GM18907 (cell line): Measurements from ENCODE around the gene CPD.
"Not testable (repeated sequence)": the region's sequence is repeated elsewhere in the genome, so short reads cannot be mapped to it uniquely, and the experiment has no call there.

ENCODE experiments used
- ATAC-seq: cut with Tn5 transposase; IDR thresholded peaks from one replicate; pipeline ENCODE4 v1.9.1; 2021; ENCODE audit warnings: mild to moderate bottlenecking, moderate library complexity; ENCODE audit not compliant: unreplicated experiment

CPD gene

DNA sequence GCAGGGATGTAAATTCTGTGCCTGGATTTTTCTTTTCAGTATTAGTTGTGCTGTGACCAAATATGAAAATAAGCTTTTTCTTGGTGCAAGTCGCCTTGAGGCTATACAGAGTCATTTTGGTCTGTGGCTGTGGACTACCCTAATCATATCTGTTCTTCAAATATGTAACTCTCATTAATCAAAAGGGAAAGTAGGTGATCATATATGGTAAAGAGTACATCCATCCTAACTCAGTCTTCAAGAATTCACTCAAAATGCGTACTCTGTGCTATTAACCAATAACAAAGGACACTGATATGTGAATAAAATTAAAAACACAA is 2.6 kb downstream of the CPD start:
- no peak for ATAC-seq

DNA sequence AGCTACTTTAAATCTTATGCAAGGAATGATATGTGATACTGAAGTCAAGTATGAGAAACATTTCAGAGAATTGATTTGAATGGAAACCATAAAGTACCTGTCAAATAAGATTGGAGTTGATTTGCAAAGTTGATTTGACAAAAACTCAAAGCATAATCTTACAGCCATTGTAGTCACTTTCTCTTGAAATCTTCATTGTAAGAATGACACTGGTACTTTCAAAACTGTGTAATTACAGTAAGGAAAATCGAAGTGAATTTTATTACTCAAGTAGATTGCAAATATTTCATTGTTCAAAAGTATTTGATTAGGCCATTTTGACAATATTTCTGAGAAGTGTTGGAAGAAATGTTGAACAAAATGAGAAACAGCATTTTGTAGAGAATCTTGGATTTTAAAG is 3.6 kb downstream of the CPD start:
- no peak for ATAC-seq

DNA sequence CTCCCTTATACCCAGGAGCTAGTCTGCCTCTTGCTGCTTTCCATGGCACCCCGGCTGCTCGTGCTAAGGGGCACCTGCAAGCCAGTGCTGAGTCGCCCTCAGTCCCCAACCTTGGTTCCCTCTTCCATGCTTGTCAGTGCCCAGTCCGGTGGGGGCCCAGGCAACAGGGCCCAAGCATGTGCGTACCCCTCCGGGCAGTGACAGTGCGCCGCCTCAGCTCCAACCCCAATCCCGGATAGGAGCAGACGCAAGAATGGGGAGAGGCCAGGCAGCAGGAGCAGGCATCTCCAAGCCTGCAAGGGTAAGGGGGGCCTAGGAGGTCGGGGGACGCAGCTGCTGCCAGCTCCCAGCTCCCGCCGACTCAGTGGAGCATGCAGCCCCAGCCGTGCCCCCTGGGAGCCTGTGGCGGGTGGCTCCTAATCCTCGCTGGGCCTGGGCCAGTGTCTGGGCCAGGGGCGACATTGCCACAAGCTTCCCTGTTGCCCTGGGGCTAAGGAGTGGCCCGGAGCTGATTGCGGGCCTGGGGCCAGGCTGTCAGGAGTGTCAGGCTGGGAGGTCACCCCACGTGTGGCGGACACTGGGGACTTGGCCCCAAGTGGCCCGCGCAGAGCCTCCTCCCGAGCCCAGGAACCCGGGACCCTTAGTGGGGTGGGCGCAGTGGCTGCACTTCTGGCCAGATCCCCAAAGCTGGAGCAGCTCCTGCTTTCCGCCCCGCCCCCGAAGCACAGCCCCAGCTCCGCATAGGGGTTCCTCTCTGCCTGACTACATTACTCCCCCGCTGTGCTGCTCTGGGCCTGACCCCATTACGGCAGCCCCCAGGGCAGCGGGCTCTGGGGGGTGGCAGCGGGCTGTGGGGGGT is 9.8 kb downstream of the CPD start:
- ATAC-seq, result no peak

DNA sequence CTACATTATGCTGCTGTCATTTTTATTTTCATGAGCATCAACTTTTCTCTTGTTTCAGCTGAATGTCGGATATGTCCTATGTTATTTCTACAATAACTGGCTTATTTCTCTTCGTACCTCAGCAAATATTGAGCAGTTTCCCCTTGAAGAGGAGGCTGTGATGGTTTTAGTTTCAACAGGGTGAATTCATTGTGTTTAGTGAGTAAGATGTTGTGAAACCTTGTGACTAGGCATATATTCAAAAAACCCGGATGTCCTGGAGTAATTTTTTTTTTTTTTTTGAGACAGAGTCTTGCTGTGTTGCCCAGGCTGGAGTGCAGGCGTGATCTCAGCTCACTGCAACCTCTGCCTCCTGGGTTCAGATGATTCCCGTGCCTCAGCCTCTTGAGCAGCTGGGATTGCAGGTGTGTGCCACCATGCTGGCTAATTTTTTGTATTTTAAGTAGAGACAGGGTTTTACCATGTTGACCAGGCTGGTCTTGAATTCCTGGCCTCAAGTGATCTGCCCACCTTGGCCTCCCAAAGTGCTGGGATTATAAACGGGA is 11.1 kb downstream of the CPD start:
- no peak for ATAC-seq

DNA sequence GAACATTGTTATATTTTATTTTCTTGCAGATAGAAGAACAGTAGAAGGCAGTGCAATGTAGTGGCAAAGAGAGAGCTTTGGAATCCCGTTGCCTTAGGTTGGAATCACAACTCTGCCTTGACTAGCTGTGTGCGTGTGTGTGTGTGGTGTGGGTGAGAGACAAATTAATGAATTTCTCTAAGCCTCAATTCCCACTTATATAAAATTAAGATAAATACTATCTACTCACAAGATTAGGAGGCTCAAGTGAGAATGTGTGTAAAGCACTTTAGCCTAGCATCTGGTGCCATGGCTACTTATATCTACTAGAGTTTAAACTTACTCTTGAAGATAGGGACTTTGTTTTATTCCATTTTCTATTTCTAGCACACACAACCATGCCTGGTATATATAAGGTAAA is 12.8 kb downstream of the CPD start:
- no peak for ATAC-seq

DNA sequence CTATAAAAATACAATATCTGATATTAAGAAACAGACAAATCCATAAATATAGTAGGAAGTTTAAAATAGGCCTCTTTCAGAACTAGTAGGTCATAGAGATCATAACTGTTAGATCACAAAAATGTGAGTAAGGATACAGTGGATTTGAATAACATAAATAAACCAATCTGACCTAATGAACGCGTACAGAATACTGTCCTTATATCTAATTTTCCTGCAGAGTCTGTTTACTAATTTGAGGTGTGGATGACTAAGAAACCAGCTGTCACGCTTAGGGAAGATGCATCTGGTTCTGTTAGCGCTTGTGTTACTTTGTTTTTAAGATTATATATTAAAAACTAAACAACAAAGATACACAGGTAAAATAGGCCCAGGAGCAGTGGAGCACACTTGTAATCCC is 14.8 kb downstream of the CPD start:
- no peak for ATAC-seq

DNA sequence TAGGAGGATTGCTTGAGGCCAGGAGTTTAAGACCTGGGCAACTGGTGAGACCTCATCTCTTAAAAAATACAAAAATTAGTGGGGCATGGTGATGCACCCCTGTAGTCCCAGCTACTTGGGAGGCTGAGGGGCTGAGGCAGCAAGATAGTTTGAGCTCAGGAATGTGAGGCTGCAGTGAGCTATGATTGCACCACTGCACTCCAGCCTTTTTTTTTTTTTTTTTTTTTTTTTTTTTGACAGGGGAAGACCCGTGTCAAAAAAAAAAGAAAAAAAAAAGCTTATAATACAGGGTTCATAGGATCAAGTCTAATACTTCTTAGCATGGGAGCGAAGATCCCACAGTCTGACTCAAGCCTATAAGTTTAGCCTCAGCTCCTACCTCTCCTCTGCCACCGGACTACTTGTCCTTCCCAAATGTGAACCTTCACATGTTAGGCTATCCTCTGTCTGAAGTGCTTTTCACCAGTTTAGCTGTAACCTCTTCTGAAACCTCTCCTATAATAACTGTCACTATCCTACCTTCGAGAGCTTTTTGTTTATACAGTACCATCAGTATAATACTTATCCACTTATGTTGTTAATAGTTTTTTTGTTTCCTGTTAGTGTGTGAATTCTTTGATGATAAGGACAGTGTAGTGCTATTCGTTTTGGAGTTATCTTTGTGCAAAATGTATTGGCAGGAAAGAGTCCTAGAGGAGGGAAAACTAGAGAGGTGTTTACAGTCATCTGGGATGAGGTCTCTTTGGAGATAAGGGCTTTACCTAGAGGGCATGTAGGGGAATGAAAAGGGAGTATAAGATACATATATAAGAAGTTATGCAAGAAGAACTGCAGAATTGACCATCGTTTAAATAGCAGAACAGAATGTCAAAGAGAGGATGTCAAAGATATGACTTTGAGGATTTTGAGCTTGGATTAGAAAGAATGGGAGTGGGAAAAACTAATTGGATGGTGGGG is 15.5 kb downstream of the CPD start:
- ATAC-seq, result no peak

DNA sequence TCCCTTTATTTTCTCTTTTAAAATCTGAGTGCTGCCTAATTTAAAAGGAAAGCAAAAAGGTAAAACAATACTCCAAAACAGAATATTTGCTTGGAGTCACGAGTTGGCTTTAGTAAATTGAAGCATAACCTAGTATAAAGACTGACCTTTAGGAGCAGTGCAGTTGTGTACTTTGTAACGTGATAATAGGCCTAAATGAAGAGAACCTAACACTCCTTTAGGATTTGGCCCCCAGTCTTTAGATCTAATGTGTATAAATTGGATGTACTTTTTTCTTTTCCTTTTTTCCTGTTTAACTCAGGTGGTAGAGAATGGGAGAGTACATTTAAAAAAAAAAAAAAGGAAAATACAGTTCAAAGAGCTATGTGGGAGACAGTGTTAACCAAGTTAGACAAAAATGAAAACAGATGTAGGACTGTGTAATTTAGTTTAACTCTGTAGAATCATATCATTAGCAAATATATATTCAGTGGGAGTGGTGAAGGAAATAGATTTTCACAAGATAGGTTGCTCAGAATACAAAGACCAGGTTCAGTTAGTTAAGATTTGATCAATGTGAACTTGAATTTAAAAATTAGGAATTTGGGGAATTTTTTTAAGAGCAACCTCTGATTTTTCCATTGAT is 16.8 kb downstream of the CPD start:
- no peak for ATAC-seq

DNA sequence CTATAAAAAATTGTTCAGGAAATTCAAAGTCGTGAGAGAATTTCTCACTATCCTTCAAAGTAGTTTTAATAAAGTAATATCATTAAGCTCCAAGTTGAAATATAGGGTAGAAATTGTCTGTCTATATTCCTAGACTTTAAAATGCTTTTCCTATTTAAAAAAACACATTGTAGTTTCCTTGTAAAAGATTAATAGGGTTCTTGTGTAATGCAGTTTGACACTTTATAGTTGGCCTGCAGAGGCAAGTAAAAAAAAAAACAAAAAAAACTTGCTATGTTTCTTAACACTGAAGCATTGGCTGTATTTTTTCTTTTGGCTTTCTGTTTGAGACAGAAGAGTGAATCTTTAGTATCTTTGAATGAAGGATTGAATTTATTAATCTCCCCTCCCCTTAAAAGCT is 17.4 kb downstream of the CPD start:
- no peak for ATAC-seq

DNA sequence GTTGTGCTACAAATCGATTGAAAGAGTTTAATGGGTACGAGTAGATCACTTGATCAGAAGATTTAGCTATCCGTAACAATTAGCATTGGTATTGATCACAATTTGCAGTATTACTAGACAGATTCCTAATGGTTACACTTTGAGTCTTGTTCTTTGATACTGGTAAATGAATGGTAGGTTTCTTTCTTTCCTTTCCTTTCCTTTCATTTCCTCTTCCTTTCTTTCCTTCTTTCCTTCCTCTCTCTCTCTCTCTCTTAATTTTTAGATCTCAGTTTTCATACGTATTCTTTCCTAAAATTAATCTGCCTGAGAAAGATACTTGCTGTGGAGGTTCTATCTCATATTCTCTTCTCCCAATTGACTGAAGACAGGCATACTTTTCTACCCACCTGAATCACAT is 17.9 kb downstream of the CPD start:
- no peak for ATAC-seq

DNA sequence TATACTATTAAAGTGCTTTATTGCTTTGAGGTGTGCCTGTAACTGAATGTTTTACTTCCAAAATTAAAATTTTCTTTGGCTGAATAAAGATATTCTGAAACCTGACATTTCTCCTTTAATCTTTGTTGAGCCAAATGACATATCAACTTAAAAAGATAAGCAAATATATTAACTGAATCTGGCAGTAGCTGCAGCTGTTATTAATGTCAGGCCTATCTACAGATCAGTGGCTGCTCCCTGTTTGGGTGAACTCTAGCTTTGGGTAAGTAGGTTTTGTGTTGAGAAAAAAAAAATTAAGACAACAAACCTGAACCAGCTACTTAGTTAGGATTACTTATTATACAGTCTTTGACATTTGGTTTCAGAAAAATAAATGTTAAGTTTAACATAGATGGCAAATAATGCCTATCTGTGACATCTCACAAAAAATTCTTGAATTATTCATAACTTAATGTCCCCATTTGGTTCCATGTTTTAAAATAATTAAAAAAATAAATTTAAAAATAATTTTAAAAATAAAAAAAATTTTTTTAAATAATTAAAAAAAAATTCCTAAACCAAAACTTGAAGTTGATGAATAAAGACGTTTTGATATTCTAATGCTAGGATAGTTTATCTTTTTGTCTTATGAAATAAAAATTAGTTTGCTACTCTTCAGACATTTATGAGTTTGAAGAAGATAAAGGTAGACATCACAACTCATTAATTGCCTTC is 19.8 kb downstream of the CPD start:
- ATAC-seq, result no peak

DNA sequence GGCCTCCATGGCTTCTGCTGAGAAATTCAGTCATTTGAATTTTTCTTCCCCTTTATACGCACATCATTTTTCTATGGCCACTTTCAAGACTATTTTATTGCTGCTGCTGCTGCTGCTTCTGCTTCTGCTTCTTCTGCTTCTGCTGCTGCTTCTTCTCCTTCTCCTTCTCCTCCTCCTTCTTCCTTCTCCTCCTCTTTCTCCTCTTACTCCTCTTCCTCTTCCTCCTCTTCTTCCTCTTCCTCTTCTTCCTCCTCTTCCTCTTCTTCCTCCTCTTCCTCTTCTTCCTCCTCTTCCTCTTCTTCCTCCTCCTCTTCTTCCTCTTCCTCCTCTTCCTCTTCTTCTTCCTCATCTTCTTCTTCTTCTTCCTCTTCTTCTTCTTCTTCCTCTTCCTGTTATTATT is 22.4 kb downstream of the CPD start:
- no peak for ATAC-seq

DNA sequence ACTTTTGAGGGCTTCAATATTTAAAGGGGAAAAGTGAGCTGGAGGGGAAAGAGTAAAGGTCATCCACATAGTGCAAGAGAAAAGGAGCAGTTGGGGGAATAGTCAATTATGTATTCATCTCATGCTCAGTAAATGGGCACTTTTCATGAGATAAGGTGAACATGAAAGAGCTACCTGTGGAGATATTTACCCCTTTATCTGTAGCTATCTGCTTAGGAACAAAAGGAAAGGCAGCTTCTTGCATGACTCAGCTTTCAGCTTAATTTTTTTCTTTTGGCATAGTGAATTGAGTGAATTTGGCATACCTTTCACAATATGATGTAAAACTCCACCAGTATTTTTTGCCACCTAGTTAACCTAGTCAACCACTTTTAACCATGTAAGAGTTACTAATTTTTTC is 26.4 kb downstream of the CPD start:
- no peak for ATAC-seq

DNA sequence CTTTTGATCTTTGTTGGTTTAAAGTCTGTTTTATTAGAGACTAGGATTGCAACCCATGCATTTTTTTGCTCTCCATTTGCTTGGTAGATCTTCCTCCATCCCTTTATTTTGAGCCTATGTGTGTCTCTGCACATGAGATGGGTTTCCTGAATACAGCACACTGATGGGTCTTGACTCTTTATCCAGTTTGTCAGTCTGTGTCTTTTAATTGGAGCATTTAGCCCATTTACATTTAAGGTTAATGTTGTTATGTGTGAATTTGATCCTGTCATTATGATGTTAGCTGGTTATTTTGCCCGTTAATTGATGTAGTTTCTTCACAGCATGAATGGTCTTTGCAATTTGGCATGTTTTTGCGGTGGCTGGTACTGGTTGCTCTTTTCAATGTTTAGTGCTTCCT is 31.9 kb downstream of the CPD start:
- ATAC-seq, result not testable (repeated sequence)

DNA sequence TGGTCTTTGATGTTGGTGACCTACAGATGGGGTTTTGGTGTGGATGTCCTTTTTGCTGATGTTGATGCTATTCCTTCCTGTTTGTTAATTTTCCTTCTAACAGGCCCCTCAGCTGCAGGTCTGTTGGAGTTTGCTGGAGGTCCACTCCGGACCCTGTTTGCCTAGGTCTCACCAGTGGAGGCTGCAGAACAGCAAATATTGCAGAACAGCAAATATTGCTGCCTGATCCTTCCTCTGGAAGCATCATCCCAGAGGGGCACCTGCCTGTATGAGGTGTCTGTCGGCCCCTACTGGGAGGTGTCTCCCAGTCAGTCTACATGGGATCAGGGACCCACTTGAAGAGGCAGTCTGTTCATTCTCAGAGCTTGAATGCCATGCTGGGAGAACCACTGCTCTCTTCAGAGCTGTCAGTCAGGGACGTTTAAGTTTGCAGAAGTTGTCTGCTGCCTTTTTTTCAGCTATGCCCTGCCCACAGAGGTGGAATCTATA is 33.3 kb downstream of the CPD start:
- ATAC-seq, result not testable (repeated sequence)

DNA sequence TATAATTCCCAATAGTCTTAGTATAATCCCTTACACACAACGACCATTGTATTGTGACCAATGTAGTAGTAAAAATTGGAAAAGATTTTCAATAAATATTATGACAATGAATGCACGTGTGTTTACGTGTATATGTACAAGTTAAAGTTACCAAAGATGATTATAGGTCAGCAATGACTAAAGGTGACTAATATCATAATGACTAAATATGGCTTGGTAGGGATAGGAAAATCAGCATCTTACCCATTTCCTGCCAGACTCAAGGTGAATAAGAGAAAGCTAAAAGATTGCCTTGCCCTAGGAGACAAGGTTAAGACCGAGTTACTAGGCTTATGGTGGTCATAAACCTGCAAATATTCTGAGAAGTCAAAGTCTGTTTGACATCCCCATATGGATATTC is 34.4 kb downstream of the CPD start:
- no peak for ATAC-seq

DNA sequence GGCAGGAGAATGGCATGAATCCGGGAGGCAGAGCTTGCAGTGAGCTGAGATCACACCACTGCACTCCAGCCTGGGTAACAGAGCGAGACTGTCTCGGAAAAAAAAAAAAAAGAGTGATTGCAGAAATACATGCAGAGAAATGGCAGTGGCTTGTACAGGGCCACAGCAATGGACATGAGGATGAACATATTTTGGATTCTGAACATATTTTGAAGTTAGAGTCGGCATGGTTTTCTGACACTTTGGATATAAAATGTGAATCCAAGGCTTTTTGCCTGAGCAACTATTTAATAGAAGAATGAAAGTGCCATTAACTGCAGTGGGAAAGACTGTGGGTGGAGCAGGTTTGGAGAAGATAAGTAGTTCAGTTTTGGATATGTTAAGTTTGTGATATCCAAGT is 35.8 kb downstream of the CPD start:
- no peak for ATAC-seq

DNA sequence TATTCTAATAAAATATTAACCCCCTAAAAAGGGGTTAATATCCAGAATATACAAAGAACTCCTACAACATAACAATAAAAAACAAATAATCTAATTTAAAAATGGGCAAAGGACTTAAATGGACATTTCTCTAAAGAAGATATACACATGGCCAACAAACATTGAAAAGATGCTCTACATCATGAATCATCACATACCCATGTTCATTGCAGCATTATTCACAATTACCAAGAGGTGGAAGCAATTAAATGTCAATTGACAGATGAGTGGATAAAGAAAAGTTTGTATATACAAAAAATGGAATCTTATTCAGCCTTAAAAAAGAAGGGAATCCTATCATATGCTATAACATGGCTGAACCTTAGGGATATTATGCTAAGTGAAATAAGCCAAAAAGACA is 36.8 kb downstream of the CPD start:
- no peak for ATAC-seq

DNA sequence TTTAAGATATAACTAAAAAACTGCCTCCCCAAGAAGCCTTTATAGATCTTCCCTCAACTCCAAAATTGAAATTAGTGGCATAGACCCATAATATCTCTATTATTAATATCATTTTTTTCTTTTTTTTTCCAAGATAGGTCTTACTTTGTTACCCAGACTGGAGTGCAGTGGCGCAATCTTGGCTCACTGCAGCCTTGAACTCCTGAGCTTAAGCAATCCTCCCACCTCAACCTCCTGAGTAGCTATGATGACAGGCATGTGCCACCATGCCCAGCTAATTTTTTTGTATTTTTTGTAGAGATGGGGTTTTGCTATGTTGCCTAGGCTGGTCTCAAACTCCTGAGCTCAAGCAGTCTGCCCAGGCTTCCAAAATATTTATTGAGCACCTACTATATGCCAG is 39.3 kb downstream of the CPD start:
- not testable (repeated sequence) for ATAC-seq

DNA sequence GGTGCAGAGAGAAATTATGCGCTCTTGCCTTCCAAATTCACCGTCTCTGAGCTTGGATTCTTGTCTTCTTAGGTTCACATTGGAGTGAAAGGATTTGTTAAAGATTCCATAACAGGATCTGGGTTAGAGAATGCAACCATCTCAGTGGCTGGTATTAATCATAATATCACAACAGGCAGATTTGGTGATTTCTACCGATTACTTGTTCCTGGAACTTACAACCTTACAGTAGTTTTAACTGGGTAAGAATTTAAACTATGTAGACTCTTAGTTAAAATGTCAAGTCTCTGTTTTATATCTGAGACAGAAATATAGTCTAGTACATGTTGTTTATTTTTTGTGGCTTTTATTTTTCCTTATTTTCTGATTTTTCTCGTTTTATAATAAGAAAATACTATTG is 42.9 kb downstream of the CPD start:
- no peak for ATAC-seq

DNA sequence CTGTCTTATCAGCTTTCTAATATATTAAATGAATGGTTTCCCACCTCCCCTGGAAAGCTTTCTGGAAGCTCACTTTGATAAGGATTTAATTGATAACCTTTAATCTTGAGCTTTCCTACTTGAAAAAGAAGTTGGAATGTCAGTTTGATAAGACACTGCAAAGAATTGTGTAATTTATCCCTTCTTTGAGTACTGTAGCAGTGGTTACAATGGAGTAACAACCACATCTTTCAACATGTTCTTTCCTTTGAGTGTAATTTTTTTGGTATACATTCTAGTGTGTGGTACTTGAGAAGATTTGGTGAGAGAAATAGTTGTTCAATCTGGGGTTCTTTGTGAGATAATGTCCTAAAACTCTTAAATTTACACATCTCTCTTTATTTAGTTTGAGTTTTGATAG is 43.4 kb downstream of the CPD start:
- ATAC-seq, result no peak
